Measurements from ENCODE around the gene WFIKKN1. TPM values are rescaled to one million over a fixed set of nuclear protein-coding genes. Genes with fewer than 3 reads are reported as not detected.
A peak's percentile ranks its signal among the peaks of the same experiment; 100 is the strongest.

The WFIKKN1 gene
- total and polyA plus RNA-seq, 11 donors = 0.15 to 1.1 (median 0.29) TPM

GRCh38 chr16:586645-587590 lies 43.9 kb upstream of the WFIKKN1 start:
- H3K27ac ChIP-seq = peak overlapping the region in 6 of 12 donors; percentile 90 to 100 (median 98)
- H3K4me3 ChIP-seq = peak overlapping the region in 2 of 12 donors; percentile 72 to 87
- peaks cover 5 to 67% (median 27%) of the 10 kb centered on the region in 12 donors for H3K4me1 ChIP-seq
- WGBS, 4 donors = 61 to 76% (median 65%) methylated on average over 14 of the region's 14 CpGs
- DNase-seq (peak in 2 of 5 donors; percentile 65 to 79), ATAC-seq (peak in 1 of 4 donors; percentile 12)
- no peaks in the 10 kb centered on the region for H3K27me3 ChIP-seq
- TF ChIP-seq CTCF (IDR thresholded peaks at IDR 0.05) (no peak), POLR2A (IDR thresholded peaks at IDR 0.05) (no peak)
- intact Hi-C loops (cut with DNase I) = loop anchor here in 3 of 10 donors (10.0 kb wide), 2 partner anchors 58 to 68 kb away; partner anchors contain the start of genes MCRIP2 (in 2 of the 3) and WDR90 (in 2 of the 3)
- H3K9me3 ChIP-seq = no peaks in the 10 kb centered on the region
- no peaks in the 10 kb centered on the region for H3K36me3 ChIP-seq

GRCh38 chr16:588639-588888 lies 42.2 kb upstream of the WFIKKN1 start:
- DNase-seq = peak in 3 of 5 donors; percentile 47 to 67 (median 59)
- H3K4me1 ChIP-seq = peaks cover 5 to 73% (median 35%) of the 10 kb centered on the region in 12 donors
- WGBS, 4 donors = 0 to 1% (median 0%) methylated on average over 14 to 21 of the region's 21 CpGs

GRCh38 chr16:588889-589657 lies 41.7 kb upstream of the WFIKKN1 start:
- 0 to 1% (median 1%) methylated on average over 5 to 107 of the region's 107 CpGs for WGBS, 4 donors
- H3K9me3 ChIP-seq = no peaks in the 10 kb centered on the region
- peak overlapping the region; percentile 63 to 97 (median 84) for H3K4me3 ChIP-seq
- peaks cover 0 to 8% (median 0%) of the 10 kb centered on the region in 9 donors for H3K36me3 ChIP-seq
- intact Hi-C loops (cut with DNase I) = loop anchor here in 5 of 10 donors (1.0 to 10.0 kb wide), 4 partner anchors 47 to 66 kb away; partner anchors contain the start of genes MCRIP2 (in 2 of the 5), WDR90 (in 2 of the 5) and METTL26 (in 1 of the 5)
- peak overlapping the region; percentile 89 to 100 (median 98) for H3K27ac ChIP-seq
- ATAC-seq = peak; percentile 84 to 92 (median 89)
- TF ChIP-seq CTCF (IDR thresholded peaks at IDR 0.05) (no peak), POLR2A (IDR thresholded peaks at IDR 0.05) (peak; percentile 47 to 92)
- H3K4me1 ChIP-seq = peaks cover 5 to 68% (median 34%) of the 10 kb centered on the region in 12 donors
- peak; percentile 97 to 99 (median 98) for DNase-seq
- no peaks in the 10 kb centered on the region for H3K27me3 ChIP-seq

More at GRCh38 chr16:588639-588888, 42.2 kb upstream of the WFIKKN1 start:
- H3K27ac ChIP-seq = peak overlapping the region; percentile 89 to 100 (median 98)
- H3K27me3 ChIP-seq = no peaks in the 10 kb centered on the region
- H3K9me3 ChIP-seq = no peaks in the 10 kb centered on the region
- TF ChIP-seq POLR2A (IDR thresholded peaks at IDR 0.05) (no peak), CTCF (IDR thresholded peaks at IDR 0.05) (no peak)
- intact Hi-C loops (cut with DNase I) = loop anchor here in 4 of 10 donors (2.0 to 10.0 kb wide), 3 partner anchors 54 to 66 kb away; partner anchors contain the start of genes MCRIP2 (in 2 of the 4) and WDR90 (in 2 of the 4)
- ATAC-seq = peak in 1 of 4 donors; percentile 1
- H3K4me3 ChIP-seq = peak overlapping the region; percentile 63 to 97 (median 84)
- H3K36me3 ChIP-seq = peaks cover 0 to 4% (median 0%) of the 10 kb centered on the region in 9 donors
